ENCODE measurements around the gene ENDOD1. TPM values are rescaled to one million over a fixed set of nuclear protein-coding genes. Genes with fewer than 3 reads are reported as not detected.

Gene ENDOD1
- total RNA-seq, 4 donors from 2014 or later: 27.8 to 44.8 (median 35.9) TPM

DNA sequence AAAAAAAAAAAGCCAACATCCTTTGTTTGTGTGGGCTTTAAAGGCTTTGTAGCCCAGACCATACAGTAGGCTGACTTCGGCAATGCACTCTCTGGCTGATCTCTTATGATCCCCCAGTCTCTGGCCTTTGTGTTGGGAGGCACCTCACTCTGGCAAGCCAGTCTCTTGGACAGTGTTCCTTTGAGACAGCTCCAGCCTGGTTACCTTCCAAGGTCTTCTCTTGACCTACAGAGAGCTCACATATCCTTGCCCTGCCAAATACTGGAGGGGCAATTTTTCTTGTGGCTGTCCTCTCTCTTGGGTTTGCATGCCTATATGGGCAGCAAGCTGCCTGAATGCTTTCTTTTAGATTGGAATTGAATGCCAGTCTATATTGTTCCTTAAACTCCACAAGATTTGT lies 71.6 kb downstream of the ENDOD1 start:
- H3K27me3 ChIP-seq: no peaks in the 10 kb centered on the region
- intact Hi-C loops (cut with DNase I): loop anchor here (5.0 kb wide), 1 partner anchor 601 kb away; no protein-coding TSS in a partner anchor
- WGBS, 2 donors: 70 to 100% methylated on average over 1 of the region's 1 CpG

DNA sequence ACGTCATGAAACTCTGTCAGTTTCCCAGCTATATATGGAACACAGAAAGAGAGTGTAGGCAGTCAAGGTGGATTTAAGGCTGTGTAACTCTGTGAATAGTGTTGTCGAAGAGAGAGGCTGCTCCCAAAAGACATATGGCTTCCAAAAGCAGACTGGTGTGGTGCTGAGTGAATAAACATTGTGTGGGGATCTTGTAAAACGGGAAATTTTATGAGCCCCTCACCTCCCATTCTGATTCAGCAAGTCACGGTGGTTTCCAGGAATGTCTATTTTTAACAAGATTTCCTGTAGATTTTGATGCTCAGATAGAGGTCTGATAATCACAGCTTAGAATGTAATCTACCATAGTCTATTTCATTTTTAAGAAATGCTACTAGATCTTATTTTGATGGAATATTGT lies 73.5 kb downstream of the ENDOD1 start:
- H3K27ac ChIP-seq: no peak overlapping the region
- H3K4me3 ChIP-seq: no peak overlapping the region
- H3K4me1 ChIP-seq: no peaks in the 10 kb centered on the region
- DNase-seq: no peak
- H3K27me3 ChIP-seq: no peaks in the 10 kb centered on the region
- peaks cover 0 to 13% (median 0%) of the 10 kb centered on the region in 3 donors for H3K36me3 ChIP-seq
- 48 to 52% methylated on average over 4 of the region's 4 CpGs for WGBS, 2 donors
- TF ChIP-seq, protein P1, sequence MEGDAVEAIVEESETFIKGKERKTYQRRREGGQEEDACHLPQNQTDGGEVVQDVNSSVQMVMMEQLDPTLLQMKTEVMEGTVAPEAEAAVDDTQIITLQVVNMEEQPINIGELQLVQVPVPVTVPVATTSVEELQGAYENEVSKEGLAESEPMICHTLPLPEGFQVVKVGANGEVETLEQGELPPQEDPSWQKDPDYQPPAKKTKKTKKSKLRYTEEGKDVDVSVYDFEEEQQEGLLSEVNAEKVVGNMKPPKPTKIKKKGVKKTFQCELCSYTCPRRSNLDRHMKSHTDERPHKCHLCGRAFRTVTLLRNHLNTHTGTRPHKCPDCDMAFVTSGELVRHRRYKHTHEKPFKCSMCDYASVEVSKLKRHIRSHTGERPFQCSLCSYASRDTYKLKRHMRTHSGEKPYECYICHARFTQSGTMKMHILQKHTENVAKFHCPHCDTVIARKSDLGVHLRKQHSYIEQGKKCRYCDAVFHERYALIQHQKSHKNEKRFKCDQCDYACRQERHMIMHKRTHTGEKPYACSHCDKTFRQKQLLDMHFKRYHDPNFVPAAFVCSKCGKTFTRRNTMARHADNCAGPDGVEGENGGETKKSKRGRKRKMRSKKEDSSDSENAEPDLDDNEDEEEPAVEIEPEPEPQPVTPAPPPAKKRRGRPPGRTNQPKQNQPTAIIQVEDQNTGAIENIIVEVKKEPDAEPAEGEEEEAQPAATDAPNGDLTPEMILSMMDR (IDR thresholded peaks at IDR 0.05): no peak
- no peak for TF ChIP-seq POLR2A (IDR thresholded peaks at IDR 0.05)
- intact Hi-C loops (cut with DNase I): loop anchor here (5.0 kb wide), 1 partner anchor 599 kb away; no protein-coding TSS in a partner anchor
- H3K9me3 ChIP-seq: no peaks in the 10 kb centered on the region

More for the DNA sequence above, 71.6 kb downstream of the ENDOD1 start:
- no peaks in the 10 kb centered on the region for H3K36me3 ChIP-seq
- no peak for TF ChIP-seq POLR2A (IDR thresholded peaks at IDR 0.05)
- TF ChIP-seq, protein P1 (IDR thresholded peaks at IDR 0.05): no peak
- H3K9me3 ChIP-seq: no peaks in the 10 kb centered on the region
- H3K4me1 ChIP-seq: peaks cover 0 to 13% (median 0%) of the 10 kb centered on the region in 3 donors
- H3K4me3 ChIP-seq: no peak overlapping the region
- H3K27ac ChIP-seq: no peak overlapping the region
- DNase-seq: no peak

DNA sequence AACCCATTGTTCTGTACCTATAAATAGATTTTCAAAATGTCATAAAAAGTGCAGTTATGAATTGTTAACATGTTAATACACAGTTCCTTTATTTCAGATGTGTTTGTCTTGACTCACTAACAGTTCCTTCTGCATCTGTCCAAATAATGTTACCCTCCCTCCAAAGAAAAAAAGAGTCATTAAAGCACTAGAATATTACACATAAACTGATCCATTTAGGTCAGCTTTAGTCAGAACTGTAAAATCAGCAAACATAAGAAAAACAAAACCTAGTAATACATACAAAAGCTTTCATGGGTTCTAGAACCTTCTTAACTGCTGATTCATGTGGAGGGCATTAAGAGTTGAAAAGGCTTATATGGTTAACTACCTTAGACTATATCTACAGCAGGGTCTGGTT lies 76.0 kb downstream of the ENDOD1 start:
- Histone ChIP-seq H3K9me3 (no peaks in the 10 kb centered on the region), H3K4me3 (no peak overlapping the region), H3K27ac (no peak overlapping the region), H3K36me3 (peaks cover 0 to 22% (median 2%) of the 10 kb centered on the region in 3 donors), H3K27me3 (no peaks in the 10 kb centered on the region), H3K4me1 (no peaks in the 10 kb centered on the region)
- DNase-seq: no peak
- intact Hi-C loops (cut with DNase I): no loop called here
- TF ChIP-seq POLR2A (IDR thresholded peaks at IDR 0.05): no peak
- TF ChIP-seq, protein P1 (IDR thresholded peaks at IDR 0.05): no peak

DNA sequence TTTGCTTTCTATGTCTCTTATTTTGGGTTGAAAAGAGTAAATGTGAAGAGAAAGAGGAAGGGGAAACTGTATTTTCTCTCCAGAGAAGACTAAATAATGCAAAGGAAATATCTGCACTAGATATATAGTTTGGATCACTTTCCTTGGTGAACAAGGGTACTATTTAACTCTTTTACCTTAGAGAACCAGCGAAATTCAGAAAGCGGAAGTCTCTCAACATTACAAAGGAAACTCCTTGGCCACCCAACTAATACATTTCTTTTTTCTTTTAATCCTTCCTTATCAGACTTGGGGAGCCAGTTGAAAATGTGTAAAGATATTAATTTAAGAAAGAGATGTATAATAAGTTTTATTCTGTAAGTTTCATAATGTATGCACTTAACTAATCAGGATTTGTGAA lies 77.1 kb downstream of the ENDOD1 start:
- WGBS, 2 donors: 82 to 84% methylated on average over 2 of the region's 2 CpGs
- H3K36me3 ChIP-seq: peaks cover 0 to 32% (median 3%) of the 10 kb centered on the region in 3 donors
- TF ChIP-seq, protein P1 (IDR thresholded peaks at IDR 0.05): no peak
- TF ChIP-seq POLR2A (IDR thresholded peaks at IDR 0.05): no peak
- H3K4me1 ChIP-seq: no peaks in the 10 kb centered on the region
- H3K4me3 ChIP-seq: no peak overlapping the region
- no peaks in the 10 kb centered on the region for H3K27me3 ChIP-seq
- intact Hi-C loops (cut with DNase I): no loop called here
- H3K27ac ChIP-seq: no peak overlapping the region
- no peak for DNase-seq
- H3K9me3 ChIP-seq: no peaks in the 10 kb centered on the region

DNA sequence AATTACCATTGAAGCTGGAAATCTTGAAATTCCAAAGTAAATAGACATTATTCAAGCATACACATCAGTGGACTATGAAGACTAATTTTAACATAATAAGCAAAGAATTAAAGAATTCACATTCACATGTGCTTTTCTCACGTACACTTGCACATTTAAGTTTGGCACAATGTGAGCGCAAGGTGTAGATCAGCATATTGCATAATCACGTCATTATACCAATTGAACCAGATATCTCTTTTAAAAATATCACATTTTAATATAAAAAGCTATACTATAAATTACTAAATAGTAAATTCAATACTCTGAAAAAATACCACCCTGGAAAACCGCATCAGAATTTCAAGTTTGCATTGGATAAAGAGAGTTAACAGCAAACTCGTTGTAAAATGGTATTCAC lies 80.6 kb downstream of the ENDOD1 start:
- WGBS, 2 donors: 91 to 94% methylated on average over 5 of the region's 5 CpGs
- TF ChIP-seq POLR2A (IDR thresholded peaks at IDR 0.05): no peak
- TF ChIP-seq, protein P1 (IDR thresholded peaks at IDR 0.05): no peak
- Histone ChIP-seq H3K27ac (no peak overlapping the region), H3K4me1 (no peaks in the 10 kb centered on the region), H3K36me3 (peaks cover 0 to 65% (median 8%) of the 10 kb centered on the region in 3 donors), H3K9me3 (no peaks in the 10 kb centered on the region), H3K27me3 (no peaks in the 10 kb centered on the region), H3K4me3 (no peak overlapping the region)
- DNase-seq: no peak
- intact Hi-C loops (cut with DNase I): no loop called here

All from esophagus squamous epithelium (tissue), 5 donors.